ENCODE results near the gene SMARCD1.

DNA sequence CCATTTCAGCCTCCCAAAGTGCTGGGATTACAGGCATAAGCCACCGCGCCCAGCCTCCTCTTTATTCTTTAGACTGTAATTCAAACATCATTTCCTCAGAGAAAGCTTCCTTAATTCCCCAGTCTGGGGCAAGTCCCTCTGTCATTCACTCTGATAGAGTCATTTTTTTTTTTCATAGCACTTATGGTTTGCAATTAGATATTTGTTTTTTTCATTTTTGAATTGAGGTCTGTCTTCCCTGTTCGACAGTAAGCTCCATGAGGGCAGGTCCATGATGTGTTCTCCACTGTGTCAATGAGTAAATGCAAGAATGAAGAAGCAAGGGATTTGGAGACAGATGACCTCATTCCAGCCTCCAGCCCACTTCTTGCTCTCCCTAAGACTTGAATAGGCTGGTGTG lies 15.6 kb upstream of the SMARCD1 start:
- TF ChIP-seq, protein P1, sequence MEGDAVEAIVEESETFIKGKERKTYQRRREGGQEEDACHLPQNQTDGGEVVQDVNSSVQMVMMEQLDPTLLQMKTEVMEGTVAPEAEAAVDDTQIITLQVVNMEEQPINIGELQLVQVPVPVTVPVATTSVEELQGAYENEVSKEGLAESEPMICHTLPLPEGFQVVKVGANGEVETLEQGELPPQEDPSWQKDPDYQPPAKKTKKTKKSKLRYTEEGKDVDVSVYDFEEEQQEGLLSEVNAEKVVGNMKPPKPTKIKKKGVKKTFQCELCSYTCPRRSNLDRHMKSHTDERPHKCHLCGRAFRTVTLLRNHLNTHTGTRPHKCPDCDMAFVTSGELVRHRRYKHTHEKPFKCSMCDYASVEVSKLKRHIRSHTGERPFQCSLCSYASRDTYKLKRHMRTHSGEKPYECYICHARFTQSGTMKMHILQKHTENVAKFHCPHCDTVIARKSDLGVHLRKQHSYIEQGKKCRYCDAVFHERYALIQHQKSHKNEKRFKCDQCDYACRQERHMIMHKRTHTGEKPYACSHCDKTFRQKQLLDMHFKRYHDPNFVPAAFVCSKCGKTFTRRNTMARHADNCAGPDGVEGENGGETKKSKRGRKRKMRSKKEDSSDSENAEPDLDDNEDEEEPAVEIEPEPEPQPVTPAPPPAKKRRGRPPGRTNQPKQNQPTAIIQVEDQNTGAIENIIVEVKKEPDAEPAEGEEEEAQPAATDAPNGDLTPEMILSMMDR (IDR thresholded peaks at IDR 0.05) = no peak
- no peak for TF ChIP-seq POLR2AphosphoS5 (IDR thresholded peaks at IDR 0.05)

Data from esophagus muscularis mucosa (tissue), 3 donors.